PFSK-1 (cell line): ENCODE measurements around the gene OPA3.

Experiments
- FOXP2 ChIP-seq: optimal IDR thresholded peaks from 2 replicates; pipeline ENCODE3; 2011; ENCODE audit warnings: borderline replicate concordance, control low read depth, inconsistent platforms; ENCODE audit not compliant: insufficient read depth; ENCODE audit errors: extremely low read length, extremely low read depth
- POLR2AphosphoS5 ChIP-seq: IDR thresholded peaks from 2 replicates; pipeline ENCODE4 v1.6.1; 2012; ENCODE audit warnings: low read depth, mild to moderate bottlenecking, control low read depth, low read length, moderate library complexity
- REST ChIP-seq, 2 experiments: IDR thresholded peaks; 2 replicates each; pipeline versions ENCODE4 v1.6.1 to v1.8.0; 2011 to 2012; ENCODE audit warnings: low read depth in 2 of 2, low read length in 2 of 2, control low read depth in 1 of 2, inconsistent platforms in 1 of 2, mild to moderate bottlenecking in 1 of 2, moderate library complexity in 1 of 2; ENCODE audit not compliant: insufficient read depth in 1 of 2
- SIN3A ChIP-seq: IDR thresholded peaks from 2 replicates; pipeline ENCODE4 v1.6.1; 2012; ENCODE audit warnings: mild to moderate bottlenecking, low read length, moderate library complexity, borderline replicate concordance; ENCODE audit not compliant: insufficient read depth
- TAF1 ChIP-seq: IDR thresholded peaks from 2 replicates; pipeline ENCODE4 v1.6.1; 2012; ENCODE audit warnings: low read length, control low read depth, borderline replicate concordance; ENCODE audit not compliant: insufficient read depth

GRCh38 chr19:45591638-45592005 is 7.0 kb upstream of the OPA3 start:
- TF ChIP-seq TAF1 (no peak), SIN3A (no peak), REST (IDR thresholded peaks at IDR 0.05; ENCODE audit: insufficient read depth in 1 of 2, low read depth in 2 of 2, low read length in 2 of 2) (no peak), POLR2AphosphoS5 (no peak), FOXP2 (no peak)
